ENCODE results near the gene MINK1. TPM values are rescaled to one million over a fixed set of nuclear protein-coding genes. Genes with fewer than 3 reads are reported as not detected.

The MINK1 gene
- total and polyA plus RNA-seq, 2 of the 13 experiments (the other 11 are each of a cell fraction or from before 2014, with no cell fraction given), result 17.2 to 63.9 TPM

DNA sequence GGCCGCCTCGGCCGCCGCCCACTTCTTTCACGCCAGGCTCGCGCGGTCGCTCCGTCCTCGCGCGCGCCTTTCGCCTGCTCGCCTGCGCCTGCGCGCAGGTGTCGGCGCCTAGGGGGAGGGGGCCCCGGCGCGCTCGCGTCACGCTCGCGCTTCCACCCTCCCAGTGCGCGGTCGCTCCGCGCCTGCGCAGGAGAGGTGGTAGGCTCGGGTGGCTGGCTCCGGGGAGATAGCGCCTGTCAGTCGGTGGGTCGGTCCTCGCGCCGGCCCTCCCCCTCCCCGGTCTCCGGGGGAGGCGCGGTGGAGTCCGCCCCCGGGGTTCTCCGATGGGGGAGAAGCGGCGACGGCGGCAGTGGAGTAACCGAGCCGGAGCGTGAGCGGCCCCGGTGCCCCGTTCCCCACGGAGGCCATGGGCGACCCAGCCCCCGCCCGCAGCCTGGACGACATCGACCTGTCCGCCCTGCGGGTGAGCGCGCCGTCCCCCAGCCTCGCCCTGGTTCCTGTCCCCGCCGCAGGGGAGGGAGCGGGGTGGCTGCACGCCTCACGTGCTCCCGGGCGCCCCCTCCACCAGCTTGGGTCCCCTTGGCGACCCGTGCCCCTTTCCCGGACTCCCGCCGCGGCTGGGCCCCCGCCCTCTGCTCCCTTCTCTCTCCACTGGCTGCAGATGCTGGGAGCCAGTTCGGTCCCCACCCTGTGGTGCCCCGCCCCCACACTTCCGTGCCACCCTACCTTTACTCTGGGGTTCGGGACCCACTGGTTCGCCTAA, at the start of gene MINK1 (continued):
- TF ChIP-seq, protein P1, sequence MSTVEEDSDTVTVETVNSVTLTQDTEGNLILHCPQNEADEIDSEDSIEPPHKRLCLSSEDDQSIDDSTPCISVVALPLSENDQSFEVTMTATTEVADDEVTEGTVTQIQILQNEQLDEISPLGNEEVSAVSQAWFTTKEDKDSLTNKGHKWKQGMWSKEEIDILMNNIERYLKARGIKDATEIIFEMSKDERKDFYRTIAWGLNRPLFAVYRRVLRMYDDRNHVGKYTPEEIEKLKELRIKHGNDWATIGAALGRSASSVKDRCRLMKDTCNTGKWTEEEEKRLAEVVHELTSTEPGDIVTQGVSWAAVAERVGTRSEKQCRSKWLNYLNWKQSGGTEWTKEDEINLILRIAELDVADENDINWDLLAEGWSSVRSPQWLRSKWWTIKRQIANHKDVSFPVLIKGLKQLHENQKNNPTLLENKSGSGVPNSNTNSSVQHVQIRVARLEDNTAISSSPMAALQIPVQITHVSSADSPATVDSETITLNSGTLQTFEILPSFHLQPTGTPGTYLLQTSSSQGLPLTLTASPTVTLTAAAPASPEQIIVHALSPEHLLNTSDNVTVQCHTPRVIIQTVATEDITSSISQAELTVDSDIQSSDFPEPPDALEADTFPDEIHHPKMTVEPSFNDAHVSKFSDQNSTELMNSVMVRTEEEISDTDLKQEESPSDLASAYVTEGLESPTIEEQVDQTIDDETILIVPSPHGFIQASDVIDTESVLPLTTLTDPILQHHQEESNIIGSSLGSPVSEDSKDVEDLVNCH (CRISPR knock-in tag; IDR thresholded peaks at IDR 0.05), result peak; percentile 29; the same call in 1 of the 2 replicates
- TF ChIP-seq NFKB2 (CRISPR knock-in tag; IDR thresholded peaks at IDR 0.05; ENCODE audit: borderline replicate concordance) (peak; percentile 60; the same call in 1 of the 2 replicates), ZNF841 (CRISPR knock-in tag; IDR thresholded peaks at IDR 0.05; ENCODE audit: borderline replicate concordance) (no peak), SRF (IDR thresholded peaks at IDR 0.05; ENCODE audit: low read depth, low read length) (no peak), STAT5B (CRISPR knock-in tag; IDR thresholded peaks at IDR 0.05) (no peak), MED8 (CRISPR knock-in tag; IDR thresholded peaks at IDR 0.05; ENCODE audit: insufficient replicate concordance) (no peak), SAFB2 (CRISPR knock-in tag; IDR thresholded peaks at IDR 0.05; ENCODE audit: borderline replicate concordance, low read depth) (peak; percentile 83), POLR2G (IDR thresholded peaks at IDR 0.05; ENCODE audit: low read depth, low read length) (peak; percentile 66), ERF (CRISPR knock-in tag; IDR thresholded peaks at IDR 0.05) (0 out of 2 replicates have a peak, but pooled peaks have one; percentile 23), RCOR2 (CRISPR knock-in tag; IDR thresholded peaks at IDR 0.05) (no peak)
- TF ChIP-seq, protein P2, sequence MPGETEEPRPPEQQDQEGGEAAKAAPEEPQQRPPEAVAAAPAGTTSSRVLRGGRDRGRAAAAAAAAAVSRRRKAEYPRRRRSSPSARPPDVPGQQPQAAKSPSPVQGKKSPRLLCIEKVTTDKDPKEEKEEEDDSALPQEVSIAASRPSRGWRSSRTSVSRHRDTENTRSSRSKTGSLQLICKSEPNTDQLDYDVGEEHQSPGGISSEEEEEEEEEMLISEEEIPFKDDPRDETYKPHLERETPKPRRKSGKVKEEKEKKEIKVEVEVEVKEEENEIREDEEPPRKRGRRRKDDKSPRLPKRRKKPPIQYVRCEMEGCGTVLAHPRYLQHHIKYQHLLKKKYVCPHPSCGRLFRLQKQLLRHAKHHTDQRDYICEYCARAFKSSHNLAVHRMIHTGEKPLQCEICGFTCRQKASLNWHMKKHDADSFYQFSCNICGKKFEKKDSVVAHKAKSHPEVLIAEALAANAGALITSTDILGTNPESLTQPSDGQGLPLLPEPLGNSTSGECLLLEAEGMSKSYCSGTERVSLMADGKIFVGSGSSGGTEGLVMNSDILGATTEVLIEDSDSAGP (CRISPR knock-in tag; IDR thresholded peaks at IDR 0.05; ENCODE audit: borderline replicate concordance), result peak; percentile 78
- TF ChIP-seq, protein P3, sequence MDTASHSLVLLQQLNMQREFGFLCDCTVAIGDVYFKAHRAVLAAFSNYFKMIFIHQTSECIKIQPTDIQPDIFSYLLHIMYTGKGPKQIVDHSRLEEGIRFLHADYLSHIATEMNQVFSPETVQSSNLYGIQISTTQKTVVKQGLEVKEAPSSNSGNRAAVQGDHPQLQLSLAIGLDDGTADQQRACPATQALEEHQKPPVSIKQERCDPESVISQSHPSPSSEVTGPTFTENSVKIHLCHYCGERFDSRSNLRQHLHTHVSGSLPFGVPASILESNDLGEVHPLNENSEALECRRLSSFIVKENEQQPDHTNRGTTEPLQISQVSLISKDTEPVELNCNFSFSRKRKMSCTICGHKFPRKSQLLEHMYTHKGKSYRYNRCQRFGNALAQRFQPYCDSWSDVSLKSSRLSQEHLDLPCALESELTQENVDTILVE (CRISPR knock-in tag; IDR thresholded peaks at IDR 0.05), result peak; percentile 60; the same call in 1 of the 2 replicates
- TF ChIP-seq, protein P4, sequence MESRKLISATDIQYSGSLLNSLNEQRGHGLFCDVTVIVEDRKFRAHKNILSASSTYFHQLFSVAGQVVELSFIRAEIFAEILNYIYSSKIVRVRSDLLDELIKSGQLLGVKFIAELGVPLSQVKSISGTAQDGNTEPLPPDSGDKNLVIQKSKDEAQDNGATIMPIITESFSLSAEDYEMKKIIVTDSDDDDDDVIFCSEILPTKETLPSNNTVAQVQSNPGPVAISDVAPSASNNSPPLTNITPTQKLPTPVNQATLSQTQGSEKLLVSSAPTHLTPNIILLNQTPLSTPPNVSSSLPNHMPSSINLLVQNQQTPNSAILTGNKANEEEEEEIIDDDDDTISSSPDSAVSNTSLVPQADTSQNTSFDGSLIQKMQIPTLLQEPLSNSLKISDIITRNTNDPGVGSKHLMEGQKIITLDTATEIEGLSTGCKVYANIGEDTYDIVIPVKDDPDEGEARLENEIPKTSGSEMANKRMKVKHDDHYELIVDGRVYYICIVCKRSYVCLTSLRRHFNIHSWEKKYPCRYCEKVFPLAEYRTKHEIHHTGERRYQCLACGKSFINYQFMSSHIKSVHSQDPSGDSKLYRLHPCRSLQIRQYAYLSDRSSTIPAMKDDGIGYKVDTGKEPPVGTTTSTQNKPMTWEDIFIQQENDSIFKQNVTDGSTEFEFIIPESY (CRISPR knock-in tag; IDR thresholded peaks at IDR 0.05), result no peak
- TF ChIP-seq, protein P5, sequence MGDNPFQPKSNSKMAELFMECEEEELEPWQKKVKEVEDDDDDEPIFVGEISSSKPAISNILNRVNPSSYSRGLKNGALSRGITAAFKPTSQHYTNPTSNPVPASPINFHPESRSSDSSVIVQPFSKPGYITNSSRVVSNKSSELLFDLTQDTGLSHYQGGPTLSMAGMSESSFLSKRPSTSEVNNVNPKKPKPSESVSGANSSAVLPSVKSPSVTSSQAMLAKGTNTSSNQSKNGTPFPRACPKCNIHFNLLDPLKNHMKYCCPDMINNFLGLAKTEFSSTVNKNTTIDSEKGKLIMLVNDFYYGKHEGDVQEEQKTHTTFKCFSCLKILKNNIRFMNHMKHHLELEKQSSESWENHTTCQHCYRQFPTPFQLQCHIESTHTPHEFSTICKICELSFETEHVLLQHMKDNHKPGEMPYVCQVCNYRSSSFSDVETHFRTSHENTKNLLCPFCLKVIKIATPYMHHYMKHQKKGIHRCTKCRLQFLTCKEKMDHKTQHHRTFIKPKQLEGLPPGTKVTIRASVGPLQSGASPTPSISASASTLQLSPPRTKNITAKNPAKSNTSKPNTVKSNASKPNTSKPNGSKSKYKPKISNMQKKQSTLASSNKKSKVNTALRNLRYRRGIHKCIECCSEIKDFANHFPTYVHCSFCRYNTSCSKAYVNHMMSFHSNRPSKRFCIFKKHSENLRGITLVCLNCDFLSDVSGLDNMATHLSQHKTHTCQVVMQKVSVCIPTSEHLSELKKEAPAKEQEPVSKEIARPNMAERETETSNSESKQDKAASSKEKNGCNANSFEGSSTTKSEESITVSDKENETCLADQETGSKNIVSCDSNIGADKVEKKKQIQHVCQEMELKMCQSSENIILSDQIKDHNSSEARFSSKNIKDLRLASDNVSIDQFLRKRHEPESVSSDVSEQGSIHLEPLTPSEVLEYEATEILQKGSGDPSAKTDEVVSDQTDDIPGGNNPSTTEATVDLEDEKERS (CRISPR knock-in tag; IDR thresholded peaks at IDR 0.05), result no peak
- TF ChIP-seq, protein P6, sequence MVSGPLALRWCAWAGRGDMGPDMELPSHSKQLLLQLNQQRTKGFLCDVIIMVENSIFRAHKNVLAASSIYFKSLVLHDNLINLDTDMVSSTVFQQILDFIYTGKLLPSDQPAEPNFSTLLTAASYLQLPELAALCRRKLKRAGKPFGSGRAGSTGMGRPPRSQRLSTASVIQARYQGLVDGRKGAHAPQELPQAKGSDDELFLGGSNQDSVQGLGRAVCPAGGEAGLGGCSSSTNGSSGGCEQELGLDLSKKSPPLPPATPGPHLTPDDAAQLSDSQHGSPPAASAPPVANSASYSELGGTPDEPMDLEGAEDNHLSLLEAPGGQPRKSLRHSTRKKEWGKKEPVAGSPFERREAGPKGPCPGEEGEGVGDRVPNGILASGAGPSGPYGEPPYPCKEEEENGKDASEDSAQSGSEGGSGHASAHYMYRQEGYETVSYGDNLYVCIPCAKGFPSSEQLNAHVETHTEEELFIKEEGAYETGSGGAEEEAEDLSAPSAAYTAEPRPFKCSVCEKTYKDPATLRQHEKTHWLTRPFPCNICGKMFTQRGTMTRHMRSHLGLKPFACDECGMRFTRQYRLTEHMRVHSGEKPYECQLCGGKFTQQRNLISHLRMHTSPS (CRISPR knock-in tag; IDR thresholded peaks at IDR 0.05; ENCODE audit: low read depth), result peak; percentile 34; the same call in 1 of the 2 replicates
